NCI-H345 treated with DMSO at 0.1 percent for 48 hours (cell line): Measurements from ENCODE around the gene CCDC197.

Source experiments
- DNase-seq: peaks from one replicate; lab custom pipeline; 2025; ENCODE audit not compliant: unreplicated experiment; lab: John Stamatoyannopoulos, UW

Gene CCDC197

DNA sequence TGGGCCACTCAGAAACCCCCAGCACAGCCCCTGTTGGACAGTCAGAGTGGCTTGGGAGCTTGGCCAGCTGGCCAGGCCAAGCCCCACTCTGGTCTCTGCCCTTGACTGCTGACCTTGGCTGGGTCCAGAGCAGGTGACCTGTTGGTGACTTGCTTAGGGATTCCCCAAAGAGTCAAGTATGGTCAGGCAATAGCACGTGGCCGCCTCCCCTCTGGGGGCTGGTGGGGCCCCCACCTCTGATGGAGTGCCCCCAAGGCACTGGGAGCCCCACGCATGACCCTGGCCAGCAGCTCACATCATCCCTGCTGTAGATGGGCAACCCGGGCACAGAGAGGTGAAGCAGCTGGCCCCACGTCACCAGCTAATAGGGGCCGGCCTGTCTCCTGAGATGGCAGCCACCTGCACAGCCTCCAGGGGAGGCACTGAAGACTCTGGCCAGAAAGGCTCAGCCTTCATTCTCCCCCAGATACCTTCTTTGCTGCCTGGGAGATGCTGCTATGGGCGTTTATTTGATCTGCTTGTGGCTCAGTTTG lies 1.8 kb downstream of the CCDC197 start:
- no peak for DNase-seq

DNA sequence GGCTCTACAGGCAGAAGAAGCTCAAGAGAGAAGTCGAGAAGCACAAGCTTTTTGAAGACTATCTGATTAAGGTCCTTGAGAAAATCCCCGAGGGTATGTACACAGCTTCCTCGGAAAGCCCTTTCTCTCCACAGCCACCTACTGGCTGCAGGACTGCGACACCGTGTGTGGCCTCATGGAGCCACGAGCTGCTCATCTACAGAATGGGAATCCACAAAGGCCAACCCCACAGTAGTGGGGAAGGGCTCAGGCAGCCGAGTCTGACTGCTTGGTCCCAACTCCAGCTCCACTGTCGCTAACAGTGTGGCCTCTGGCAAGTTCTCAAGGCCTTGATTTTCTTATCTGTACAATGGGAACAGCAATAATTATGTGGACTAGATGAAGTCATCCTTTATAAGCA lies 2.5 kb downstream of the CCDC197 start:
- DNase-seq, result no peak

DNA sequence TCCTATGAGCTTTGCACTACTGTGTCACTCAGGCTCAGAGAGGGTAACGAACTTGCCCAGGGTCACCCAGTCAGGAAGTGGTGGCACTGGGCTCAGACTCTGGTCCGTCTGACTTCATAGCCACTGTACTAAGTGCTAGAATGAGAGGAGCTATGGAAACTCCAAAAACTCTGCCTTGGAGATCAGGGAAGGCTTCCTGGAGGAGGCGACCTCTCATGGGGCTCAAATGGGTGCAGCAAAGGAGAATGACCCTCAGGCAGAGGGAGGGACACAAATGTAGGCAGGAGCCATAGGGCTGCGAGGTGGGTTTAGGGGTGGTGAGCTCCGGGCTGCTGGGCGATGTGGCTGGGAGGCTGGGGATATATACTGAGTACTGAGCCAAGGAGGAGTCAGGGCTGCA lies 3.2 kb downstream of the CCDC197 start:
- DNase-seq, result no peak

DNA sequence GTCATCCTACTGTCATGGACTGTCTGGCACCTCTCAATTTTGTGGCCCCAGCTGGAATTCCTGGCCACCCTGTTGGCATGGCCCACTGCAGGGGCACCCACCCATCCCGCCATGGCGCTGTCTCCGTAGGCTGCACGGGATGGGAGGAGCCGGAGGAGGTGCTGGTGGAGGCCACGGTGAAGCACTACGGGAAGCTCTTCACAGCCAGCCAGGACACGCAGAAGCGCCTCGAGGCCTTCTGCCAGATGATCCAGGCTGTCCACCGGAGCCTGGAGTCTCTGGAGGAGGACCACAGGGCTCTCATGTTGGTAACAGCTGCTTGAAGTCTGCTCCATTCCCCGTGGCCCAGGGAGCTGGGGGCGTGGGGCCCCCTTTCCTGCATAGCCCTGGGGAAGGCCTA lies 3.9 kb downstream of the CCDC197 start:
- DNase-seq, result no peak

DNA sequence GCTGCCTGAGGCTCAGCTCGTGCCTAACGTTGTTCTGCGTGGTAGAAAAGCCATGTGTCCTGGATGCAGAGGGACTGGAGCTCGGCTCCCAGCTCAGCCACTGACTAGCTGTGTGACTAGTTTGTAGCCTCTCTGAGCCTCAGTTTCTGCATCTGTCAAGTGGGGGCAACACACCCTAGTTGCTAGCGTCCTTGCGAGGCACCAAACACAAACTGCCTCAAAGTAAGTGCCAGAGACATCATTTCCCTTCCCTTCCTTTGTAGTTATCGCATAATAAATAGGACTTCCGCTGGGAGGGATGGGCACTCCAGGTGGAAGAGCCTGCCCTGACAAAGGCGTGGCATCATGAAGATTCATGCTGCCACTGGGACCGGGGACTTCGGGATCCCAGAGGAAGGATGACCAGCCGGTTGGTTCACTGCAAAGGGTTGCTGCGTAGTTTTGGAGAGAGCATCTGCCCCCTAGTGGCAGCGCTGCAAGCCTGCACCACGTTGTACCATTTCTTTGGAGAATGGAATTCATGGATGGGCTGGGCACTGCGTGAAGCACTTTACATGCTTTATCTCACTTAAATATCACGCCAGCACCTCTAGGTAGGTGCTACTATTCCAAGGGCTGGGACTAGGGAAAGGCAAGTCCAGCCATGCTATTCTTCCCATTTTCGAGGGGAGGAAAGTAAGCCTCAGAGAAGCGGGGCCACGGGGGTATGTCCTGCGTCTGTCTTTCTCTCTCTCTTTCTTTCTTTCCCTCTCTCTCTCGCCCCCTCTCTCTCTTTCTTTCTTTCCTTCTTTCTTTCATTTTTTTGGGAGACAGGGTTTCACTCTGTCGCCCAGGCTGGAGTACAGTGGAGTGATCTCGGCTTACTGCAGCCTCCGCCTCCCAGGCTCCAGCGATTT lies 4.6 kb downstream of the CCDC197 start:
- DNase-seq, result peak; percentile 50

DNA sequence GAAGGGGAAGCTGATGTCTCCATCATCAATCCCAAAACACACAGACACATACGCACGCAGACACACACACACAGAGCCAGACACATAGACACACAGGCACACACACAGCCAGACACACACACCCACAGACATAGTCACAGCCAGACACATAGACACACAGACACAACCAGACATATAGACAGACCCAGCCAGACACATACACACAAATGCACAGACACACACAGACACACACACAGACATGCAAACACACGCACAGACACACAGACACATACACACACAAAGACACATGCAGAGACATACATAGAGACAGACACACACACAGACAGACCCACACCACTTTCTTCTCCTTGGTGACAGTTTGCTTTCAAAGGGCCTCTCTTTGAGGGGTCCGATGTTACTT lies 6.3 kb downstream of the CCDC197 start:
- no peak for DNase-seq

DNA sequence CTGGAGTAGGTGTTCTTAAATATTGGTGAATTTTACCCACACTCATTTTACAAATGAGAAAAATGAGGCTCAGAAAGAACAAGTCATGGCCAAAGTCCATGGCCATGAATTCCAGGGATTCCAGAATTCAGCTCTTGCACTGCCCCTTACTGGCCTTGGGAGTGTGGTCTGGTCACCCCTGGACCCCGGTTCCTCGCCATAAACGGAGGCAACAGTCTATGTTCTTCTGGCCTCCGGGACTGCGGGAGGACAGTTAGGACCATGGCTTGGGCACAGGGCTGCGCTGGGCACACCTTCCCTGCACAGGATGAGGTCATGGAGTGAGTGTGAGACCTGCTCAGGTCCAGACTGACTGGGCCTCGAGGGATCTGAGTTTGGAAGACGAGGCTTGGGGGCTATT lies 6.9 kb downstream of the CCDC197 start:
- DNase-seq, result no peak

DNA sequence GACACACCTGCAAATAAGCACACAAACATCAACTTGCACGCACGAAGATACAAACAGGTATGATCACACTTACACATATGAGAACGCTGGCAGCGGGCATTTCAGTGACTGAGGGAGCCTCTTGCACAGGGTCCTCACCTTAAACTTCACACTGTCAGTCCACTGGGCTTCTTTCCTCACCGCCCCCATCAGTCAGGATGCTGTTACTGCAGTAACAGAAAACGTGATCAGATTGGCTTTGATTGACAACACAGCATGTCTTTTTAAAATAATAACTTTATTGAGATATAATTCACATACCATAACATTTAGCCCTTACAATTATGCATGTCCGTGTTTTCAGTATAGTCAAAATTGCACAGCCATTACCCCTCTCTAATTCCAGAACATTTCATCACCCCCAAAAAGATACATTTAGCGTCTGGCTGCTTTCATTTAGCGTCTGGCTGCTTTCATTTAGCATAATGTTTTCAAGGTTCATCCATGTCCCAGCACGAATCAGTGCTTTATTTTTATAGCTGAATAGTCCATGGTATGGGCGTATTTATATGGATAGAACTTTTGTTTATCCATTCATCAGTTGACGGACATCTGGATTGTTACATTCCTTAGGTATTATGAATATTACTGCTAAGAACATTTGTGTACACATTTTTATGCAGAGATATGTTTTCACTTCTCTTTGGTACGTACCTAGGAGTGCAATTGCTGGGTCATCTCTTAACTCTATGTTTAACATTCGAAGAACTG lies 8.4 kb downstream of the CCDC197 start:
- no peak for DNase-seq

DNA sequence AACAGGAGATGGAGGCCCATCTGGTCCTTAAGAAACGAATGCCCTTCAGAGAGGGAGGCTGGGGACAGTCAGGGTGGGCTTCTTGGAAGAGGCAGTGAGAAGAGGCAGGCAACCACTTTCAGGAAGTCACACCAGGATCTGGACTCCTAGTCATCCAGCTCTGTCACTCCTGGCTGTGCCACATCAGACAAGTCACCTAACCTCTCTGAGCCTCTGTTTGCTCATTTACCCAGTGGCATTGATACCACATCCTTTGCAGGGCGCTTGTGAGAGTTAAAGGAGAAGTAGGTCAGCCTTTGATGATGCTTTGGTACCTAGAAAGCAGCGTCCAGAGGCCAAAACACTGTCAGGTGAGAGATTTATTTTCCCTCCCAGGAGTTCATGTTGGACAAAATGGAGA lies 11.1 kb downstream of the CCDC197 start:
- DNase-seq, result no peak

DNA sequence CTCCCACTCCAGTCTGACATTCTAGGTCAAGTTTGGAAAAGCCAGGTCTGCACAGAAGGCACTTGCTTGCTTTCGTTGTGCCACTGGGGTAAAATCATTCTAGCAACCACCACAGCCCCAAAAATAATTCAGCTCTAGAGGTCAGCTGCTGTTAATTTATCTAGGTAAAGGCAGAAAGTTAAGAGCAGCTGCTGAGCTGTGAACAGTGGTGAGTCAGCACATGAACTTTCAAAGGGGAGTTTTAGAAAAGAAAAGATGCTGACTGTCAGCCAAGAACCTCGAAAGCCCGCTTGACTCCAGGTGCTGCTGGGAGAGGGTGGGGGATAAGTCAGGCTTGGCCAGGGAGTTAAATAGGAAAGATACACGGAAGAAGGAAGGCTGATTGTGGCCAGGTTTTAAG lies 12.7 kb downstream of the CCDC197 start:
- DNase-seq, result no peak

DNA sequence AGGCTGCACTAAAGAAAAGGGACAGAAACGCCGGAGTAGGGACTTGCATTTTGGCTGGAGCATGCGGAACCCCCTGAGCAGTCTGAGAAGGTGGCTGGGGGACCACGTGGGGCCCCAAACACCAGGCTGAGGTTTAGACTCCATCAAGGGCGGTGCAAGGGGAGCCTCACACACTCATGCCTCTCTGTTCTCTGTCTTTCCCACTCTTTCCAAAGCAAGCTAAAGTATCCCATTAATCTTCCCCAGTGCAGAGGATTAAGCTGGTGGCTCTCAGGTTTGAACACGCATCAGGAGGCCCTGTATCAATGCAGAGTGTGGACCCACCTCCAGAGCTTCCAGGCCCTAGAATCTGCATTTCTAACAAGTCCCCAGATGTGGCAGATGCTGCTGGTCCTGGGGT lies 13.5 kb downstream of the CCDC197 start:
- DNase-seq, result no peak

DNA sequence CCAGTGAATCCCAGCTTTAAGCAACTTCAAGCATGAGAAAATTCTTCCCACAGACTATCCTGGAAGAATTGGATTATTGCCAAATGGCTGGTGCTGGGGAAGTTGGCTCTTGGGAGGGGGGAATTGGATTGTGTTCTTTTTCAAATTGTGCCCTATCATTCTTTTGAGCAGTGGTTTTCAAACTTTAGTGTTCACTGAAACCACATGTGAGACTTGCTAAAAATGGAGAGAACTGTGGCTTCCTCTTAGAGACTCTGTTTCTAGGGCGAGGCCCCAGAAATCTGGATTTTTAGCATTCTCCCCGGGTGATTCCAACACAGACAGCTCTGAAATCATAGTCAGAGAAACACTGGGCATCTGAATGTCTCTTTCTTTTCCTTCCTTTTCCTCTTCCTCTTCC lies 14.7 kb downstream of the CCDC197 start:
- peak; percentile 3 for DNase-seq

DNA sequence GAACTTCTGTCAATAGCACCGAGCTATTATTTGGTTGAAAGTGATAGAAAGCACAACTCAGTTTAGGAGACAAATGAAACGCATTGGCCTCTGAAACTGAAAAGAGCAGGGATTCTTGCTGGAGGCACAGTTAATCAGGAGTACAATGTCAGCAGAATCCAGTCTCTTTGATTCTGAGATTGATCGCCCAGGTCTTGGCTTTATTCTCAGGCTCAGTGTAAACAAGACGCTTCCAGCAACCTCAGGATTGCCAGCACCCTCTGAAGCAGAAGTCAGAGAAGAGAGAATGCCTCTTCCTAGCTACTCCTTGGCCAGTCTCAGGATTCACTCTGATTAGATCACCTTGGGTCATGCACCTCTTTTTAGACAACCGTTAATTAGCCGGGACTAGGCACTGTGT lies 17.3 kb downstream of the CCDC197 start:
- DNase-seq, result no peak

DNA sequence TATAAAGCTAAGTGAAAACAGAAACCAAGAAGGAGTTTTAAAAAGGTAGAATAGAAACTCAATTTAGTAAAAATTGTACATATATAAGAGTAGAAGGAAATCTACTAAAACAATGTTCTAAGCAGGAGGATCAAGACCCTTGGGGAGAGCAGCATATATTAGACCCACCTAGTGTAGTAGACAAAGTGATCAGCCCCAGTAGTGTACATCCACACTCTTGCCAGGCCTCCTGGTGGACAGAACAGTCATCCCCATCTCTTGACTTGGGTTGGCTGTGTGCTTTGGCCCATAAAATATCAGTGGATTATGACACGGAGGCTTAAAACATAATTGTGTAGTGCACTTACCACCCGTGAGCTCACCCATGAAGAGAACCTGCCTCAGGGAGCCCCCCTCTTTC lies 18.1 kb downstream of the CCDC197 start:
- DNase-seq, result no peak

DNA sequence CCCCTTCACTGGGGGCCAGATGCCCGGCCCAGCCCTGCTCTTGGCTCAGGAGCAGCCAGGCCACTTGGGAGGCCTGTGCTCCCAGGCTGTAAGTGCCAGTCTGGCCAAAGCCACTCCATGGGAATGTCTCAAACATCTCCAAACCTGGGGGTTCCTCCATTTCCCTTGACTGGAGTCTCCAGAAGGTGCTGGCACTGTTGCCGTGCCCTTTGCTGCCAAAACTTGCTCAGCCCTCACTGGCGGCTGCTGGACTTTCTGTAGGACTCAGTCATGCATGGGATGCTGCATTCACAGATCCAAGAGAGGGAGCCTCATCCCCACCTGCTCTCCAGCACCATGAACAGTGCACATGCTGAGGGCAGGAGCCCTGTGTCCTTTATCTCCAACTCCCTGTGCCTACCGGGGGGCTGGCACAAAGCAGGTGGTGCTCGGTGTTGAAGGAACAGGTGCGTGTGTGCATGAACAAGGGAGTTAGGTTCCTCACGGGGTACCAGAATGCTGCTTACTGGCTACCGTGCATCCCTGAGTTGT lies 19.4 kb downstream of the CCDC197 start:
- DNase-seq, result no peak

DNA sequence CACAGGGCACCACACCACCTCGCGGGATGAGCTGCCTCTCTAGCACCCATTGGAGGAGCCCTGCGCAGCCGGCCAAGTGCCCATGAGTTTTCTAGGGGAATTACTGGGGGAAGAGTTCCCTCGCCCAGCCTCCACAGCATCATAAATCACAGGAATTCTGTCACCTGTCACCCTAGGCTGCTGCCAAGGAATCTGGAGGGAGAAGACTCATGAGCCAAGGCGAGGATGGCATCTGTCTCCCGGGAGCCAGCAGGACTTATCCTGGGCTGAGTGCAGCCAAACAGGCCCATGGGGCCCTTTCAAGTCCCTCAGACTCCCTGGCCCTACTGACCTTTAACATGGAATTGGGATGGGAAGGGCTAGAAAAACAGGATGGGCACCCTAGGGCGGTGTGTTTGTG lies 21.2 kb downstream of the CCDC197 start:
- no peak for DNase-seq

DNA sequence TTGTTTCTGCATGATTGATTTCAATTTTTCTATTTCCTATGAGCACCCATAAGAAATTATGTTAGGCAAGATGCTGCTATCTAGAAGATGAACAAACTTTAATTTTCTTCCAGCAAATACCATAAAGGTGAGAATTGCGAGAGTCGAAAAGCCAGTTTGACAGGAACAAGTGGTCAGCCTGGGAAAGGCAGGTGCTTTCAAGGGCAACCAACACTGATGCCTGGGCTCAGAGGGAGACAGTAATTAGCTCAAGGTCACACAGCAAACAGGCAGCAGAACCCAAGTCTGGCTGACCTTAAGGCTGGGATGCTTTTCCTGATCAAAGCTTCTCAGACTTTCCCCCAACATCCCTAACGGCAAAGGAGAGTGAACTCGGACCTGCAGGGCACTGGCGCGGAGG lies 22.2 kb downstream of the CCDC197 start:
- DNase-seq, result no peak

DNA sequence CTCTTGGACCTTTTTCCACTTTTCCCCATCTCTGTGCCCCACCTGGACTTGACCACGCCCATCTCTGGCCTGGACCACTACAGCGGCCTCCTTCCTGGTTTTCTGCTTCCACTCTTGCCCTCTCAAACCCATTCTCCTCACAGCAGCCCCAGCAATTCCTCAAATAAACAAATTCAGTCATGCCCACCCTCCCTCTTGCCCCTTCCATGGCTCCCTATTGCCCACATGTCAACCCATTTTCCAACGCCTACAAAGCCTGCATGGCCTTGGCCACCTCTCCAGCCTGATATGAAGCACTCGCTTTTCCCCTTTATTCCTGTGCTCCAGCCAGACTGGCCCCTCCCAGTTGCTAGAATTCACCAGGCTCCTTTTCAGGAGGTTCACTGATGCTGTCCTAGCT lies 23.2 kb downstream of the CCDC197 start:
- no peak for DNase-seq

DNA sequence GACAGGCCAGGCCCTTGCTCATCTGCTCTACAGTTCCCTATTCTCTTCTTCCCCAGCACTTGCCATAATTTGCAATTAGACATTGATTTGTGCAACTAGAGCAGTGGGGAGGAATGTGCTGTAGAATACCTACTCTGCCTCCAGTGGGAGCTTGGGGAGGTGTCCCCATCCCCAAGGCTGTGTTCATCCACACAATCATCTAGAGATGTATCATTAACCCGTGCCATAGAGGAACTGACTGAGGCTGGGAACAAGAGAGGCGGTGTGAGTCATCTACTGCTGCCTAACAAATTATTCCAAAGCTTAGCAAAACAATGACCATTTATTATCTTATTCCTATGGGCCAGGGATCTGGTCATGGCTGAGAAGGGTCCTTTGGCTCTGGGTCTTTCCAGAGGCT lies 23.9 kb downstream of the CCDC197 start:
- no peak for DNase-seq

DNA sequence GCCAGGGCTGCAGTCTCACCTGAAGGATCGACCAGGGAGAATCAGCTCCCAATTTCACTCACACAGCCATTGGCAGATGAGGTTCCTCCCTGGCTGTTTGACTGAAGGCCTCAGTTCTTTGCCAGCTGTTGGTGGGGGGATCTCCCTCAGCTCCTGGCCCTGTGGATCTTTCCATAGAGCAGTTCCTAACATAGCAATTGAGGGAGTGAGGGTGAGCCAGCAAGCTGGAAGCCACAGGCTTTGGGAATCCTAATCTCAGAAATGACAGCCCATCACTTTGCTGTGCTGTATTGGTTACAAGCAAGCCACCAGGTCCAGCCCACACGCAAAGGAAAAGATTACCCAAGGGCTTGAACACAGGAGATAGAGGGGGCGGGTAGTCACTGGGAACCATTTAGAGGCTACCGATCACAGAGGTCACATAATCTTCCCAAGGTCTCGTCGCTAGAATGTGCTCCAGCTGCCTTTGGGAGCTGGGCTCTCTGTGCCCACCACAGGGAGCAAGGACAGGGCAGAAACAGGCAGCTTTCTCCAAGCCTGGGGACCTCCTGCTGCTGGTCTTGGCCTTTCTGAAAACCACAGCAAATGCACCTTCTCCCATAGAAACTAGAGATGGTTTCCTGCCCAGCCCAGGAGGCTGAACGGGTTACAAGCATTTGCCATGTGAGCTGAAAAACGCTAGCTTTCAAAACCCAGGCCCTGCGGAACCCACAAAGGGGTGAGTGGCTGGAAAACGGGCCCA lies 24.5 kb downstream of the CCDC197 start:
- DNase-seq, result no peak
